SJCRH30 (cell line): Measurements from ENCODE around the gene TNP1. TPM values are rescaled to one million over a fixed set of nuclear protein-coding genes. Genes with fewer than 3 reads are reported as not detected.

Experiments used
- DNase-seq, 2 experiments: peaks; one replicate each; pipeline ENCODE4 v3.0.0-alpha.2; 2015 to 2020
- H3K27ac ChIP-seq: fragments of 250-450 bp; sonication (Bioruptor Pico); 2 replicates; pipeline ENCODE4 v1.5.1; 2020; ENCODE audit warnings: mild to moderate bottlenecking, moderate library complexity
- H3K27me3 ChIP-seq: fragments of 250-450 bp; sonication (Bioruptor Pico); 2 replicates; pipeline ENCODE4 v1.5.1; 2020; ENCODE audit warnings: mild to moderate bottlenecking, moderate library complexity
- H3K36me3 ChIP-seq: fragments of 250-450 bp; sonication (Bioruptor Pico); 2 replicates; pipeline ENCODE4 v1.5.1; 2020; ENCODE audit warnings: mild to moderate bottlenecking, moderate library complexity
- H3K4me1 ChIP-seq: fragments of 250-450 bp; sonication (Bioruptor Pico); 2 replicates; pipeline ENCODE4 v1.5.1; 2020; ENCODE audit warnings: mild to moderate bottlenecking, moderate library complexity
- H3K4me3 ChIP-seq: fragments of 250-450 bp; sonication (Bioruptor Pico); 2 replicates; pipeline ENCODE4 v1.5.1; 2020; ENCODE audit warnings: mild to moderate bottlenecking, moderate library complexity
- H3K9me3 ChIP-seq: fragments of 250-450 bp; sonication (Bioruptor Pico); replicated peaks from 2 replicates; pipeline ENCODE4 v1.5.1; 2020; ENCODE audit warnings: mild to moderate bottlenecking, moderate library complexity
- total RNA-seq: library from RNA; depleted of rRNA; stranded (reverse); fragments of >200 nt; shearing (Covaris generic); gene quantifications from 2 replicates; pipeline ENCODE4 v1.2.3, GENCODE V29; 2014; rRNA removed

The TNP1 gene, protein sequence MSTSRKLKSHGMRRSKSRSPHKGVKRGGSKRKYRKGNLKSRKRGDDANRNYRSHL
- total RNA-seq, result not detected in 2 replicates

DNA sequence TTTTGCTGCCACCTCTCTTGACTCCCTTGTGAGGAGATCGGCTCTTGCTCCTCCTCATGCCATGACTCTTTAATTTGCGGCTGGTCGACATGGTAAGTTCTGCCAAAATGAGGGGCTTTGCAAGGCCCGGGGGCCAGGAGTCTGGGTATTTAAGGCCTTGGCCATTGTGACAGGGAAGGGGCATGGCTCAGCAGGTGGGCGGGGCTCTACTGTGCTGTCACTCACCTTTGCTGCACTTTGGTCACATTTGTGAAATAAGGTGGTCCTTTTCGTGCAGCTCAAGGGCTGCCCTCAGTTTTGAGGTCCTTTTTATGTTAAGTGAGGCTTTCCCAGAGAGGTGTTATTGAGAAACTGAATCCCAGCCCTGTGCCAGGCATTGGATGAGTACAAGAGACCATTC lies at the start of gene TNP1:
Gene TNP1 (minus strand): TSS at position 121 of the 400 bp plus-strand sequence. CDS start 30 bp downstream, at position 91.
- H3K4me3 ChIP-seq, result no peak within 1 kb of the TSS
- H3K4me1 ChIP-seq, result peaks cover 12% of the 10 kb centered on the region
- H3K27me3 ChIP-seq, result no peaks in the 10 kb centered on the region
- no peak within 1 kb of the TSS for H3K27ac ChIP-seq
- no peaks in the 10 kb centered on the region for H3K36me3 ChIP-seq
- DNase-seq, result no peak
- H3K9me3 ChIP-seq, result no peaks in the 10 kb centered on the region

DNA sequence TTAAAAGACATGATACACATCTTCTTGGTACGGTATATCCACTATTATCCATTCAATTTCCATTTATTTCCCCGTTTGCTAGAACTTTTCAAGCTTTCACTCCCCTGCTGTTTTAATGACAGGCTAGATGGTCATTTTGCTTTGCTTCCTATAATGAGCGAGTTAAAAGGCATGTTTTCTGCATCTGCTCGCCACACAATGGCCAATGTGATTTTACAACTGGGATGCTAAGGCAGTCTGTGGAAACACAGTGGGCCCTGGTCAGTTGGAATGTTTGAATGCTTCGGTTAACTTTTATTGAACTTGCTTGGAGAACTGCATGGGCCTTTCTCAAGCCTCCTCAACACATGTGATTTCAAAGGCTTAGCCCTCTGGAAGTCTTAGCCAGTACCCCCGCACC lies 48.4 kb upstream of the TNP1 start:
- Histone ChIP-seq H3K9me3 (no peaks in the 10 kb centered on the region), H3K4me1 (no peaks in the 10 kb centered on the region), H3K27me3 (no peaks in the 10 kb centered on the region), H3K4me3 (no peak overlapping the region), H3K36me3 (no peaks in the 10 kb centered on the region), H3K27ac (no peak overlapping the region)
- DNase-seq, result no peak

DNA sequence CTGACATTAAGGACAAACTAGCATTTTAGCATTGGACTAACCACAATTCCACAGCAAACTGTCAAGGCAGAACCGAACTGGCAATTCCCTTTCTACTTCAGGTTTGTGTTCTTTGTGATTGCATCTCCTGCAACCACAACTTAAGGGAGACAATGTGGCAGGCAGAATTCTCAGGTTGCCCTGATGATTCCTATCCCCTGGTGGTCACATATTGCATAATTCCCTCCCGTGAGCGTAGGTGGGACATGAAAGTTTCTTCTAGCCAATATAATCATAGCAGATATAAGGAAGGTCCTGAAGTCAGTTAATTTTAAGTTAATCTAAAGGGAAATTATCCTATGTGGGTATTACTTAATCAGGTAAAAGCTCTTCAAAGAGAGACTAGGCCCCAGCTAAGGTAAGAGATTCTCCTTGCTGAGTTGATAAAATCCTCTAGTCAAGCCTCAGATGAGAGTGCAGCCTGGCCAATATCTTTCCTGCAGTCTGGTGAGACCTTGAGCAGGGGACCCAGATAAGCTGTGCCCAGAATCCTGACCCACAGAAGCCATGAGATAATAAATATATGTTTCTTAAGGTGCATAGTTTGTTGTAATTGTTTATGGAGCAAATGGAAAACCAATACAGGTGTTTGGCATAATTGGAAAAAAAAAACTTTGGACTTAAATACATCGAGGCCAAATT lies 45.9 kb upstream of the TNP1 start:
- no peak for DNase-seq
- Histone ChIP-seq H3K4me3 (no peak overlapping the region), H3K9me3 (no peaks in the 10 kb centered on the region; the same call in none of the 2 replicates), H3K27me3 (no peaks in the 10 kb centered on the region), H3K4me1 (no peaks in the 10 kb centered on the region), H3K27ac (no peak overlapping the region), H3K36me3 (no peaks in the 10 kb centered on the region)

DNA sequence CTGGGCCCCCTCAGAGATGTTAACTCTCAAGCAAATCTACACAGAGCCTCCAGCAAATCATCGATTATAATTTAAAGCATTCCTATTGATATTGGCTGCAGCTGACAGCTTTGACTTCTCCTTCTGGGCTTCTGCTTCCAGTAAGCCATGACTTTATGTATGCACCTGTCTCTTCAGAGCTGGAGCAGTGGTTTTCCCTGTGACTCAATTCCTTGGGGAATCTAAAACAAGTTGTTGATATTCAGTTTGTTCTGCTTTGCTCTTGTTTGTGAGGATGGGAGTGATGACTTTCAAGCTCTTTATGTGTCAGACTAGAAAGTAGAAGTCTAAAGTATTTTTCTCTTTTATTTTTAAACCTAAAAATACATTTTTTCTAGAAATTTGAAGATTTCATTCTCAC lies 45.1 kb upstream of the TNP1 start:
- Histone ChIP-seq H3K9me3 (no peaks in the 10 kb centered on the region; the same call in none of the 2 replicates), H3K27me3 (no peaks in the 10 kb centered on the region), H3K4me3 (no peak overlapping the region), H3K36me3 (no peaks in the 10 kb centered on the region), H3K4me1 (no peaks in the 10 kb centered on the region), H3K27ac (no peak overlapping the region)
- peak in 1 of 2 experiments; percentile 30 for DNase-seq

DNA sequence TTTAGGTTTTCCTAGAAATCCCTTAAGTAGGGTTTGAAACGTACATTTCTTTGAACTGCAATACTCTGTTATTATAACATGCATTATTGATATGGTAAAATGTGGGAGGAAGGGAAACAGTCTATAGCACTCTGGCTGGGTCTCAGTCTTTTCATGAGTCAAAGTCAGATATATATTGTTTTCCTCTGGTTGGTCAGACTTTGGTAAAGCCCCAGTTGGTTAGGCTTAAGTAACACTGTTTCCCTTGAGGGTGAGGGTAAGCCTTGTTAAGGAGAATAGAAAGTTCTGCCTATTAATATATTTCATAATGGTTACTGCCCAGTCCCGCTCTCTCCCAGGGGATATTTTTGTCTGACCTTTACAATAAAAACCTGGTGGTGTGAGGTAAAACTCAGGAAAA lies 44.7 kb upstream of the TNP1 start:
- H3K27me3 ChIP-seq, result no peaks in the 10 kb centered on the region
- no peak overlapping the region for H3K27ac ChIP-seq
- H3K4me3 ChIP-seq, result no peak overlapping the region
- no peaks in the 10 kb centered on the region for H3K4me1 ChIP-seq
- H3K9me3 ChIP-seq, result no peaks in the 10 kb centered on the region; the same call in none of the 2 replicates
- H3K36me3 ChIP-seq, result no peaks in the 10 kb centered on the region
- DNase-seq, result no peak

DNA sequence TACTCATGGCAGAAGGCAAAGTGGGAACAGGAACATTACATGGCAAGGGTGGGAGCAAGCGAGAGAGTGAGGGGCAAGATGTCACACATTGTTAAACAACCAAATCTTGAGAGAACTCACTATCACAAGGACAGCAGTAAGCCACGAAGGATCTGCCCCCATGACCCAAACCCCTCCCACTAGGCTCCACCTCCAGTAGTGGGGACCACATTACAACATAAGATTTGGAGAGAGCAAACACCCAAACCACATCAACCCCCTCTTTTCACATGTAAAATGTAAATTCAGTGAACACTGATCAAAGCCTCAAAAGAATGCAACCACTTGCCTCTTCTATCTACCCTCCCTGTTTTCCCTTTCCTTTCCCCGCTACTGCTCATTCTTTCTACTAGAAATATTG lies 43.6 kb upstream of the TNP1 start:
- no peak for DNase-seq
- Histone ChIP-seq H3K36me3 (no peaks in the 10 kb centered on the region), H3K9me3 (no peaks in the 10 kb centered on the region; the same call in none of the 2 replicates)

DNA sequence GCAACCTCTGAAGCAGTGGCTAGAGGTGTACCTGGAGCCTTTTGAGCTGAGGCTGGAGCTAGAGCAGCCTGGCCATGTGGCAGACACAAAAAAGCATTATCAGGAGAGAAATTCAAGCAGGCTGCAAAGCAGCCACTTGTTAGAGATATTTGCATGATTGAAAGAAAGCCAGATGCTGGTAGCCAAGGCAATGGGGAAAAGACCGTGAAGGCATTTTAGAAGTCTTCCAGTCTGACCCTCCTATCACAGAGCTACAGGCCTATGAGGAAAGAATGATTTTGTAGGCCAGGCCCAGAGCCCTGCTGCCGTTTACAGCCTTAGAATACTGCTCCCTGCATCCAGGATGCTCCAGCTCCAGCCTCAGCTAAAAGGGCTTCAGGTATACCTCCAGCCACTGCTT lies 41.4 kb upstream of the TNP1 start:
- DNase-seq, result no peak
- Histone ChIP-seq H3K27ac (no peak overlapping the region), H3K9me3 (no peaks in the 10 kb centered on the region; the same call in none of the 2 replicates), H3K27me3 (no peaks in the 10 kb centered on the region), H3K4me3 (no peak overlapping the region), H3K4me1 (no peaks in the 10 kb centered on the region), H3K36me3 (no peaks in the 10 kb centered on the region)

More for the DNA sequence above, 43.6 kb upstream of the TNP1 start:
- no peaks in the 10 kb centered on the region for H3K4me1 ChIP-seq
- H3K27ac ChIP-seq, result no peak overlapping the region
- no peaks in the 10 kb centered on the region for H3K27me3 ChIP-seq
- H3K4me3 ChIP-seq, result no peak overlapping the region

DNA sequence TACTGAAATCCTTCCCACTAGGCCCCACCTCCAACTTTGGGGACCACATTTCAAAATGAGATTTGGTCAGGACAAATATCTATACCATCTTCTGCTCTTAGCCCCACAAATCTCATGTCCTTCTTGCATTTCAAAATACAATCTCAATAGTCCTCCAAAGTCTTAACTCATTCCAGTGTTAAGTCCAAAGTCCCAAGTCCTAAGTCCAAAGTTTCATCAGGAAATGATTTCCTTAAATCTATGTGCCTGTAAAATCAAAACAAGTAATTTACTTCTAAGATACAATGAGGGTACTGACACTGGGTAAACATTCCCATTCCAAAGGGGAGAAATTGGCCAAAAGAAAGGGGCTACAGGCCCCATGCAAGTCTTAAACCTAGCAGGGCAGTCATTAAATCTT lies 40.5 kb upstream of the TNP1 start:
- no peaks in the 10 kb centered on the region for H3K27me3 ChIP-seq
- H3K4me3 ChIP-seq, result no peak overlapping the region
- H3K36me3 ChIP-seq, result no peaks in the 10 kb centered on the region
- H3K9me3 ChIP-seq, result no peaks in the 10 kb centered on the region; the same call in none of the 2 replicates
- no peak for DNase-seq
- H3K27ac ChIP-seq, result no peak overlapping the region
- no peaks in the 10 kb centered on the region for H3K4me1 ChIP-seq

DNA sequence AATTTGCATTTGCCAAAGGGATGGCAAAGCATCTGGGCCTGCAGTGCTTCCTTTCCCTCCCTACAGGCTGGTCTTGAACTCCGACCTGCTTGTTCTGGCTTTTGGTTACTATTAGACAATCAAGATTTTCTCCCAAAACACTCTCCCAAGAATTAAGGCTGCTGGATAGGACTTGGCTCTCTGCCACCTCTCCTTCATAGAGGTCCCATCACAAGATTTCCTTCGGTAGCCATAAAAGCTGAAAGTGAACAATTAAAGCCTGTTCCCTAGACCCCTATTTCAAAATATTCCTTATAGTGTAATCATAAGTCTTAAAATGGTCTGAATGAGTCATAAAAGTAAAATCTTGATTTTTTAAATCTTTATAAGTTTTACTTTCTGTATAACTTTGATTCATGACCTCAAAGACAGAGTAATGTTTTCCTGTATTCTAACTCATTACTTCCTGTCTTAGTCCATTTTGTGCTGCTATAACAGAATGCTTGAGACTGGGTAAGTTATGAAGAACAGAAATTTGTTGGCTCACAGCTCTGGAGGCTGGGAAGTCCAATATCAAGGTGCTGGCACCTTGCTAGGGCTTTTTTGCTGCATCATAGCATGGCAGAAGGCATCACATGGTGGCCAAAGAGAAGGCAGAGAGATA lies 37.8 kb upstream of the TNP1 start:
- no peak overlapping the region for H3K4me3 ChIP-seq
- no peak for DNase-seq
- no peaks in the 10 kb centered on the region for H3K36me3 ChIP-seq
- H3K27me3 ChIP-seq, result no peaks in the 10 kb centered on the region
- no peaks in the 10 kb centered on the region; the same call in none of the 2 replicates for H3K9me3 ChIP-seq
- H3K27ac ChIP-seq, result no peak overlapping the region
- no peaks in the 10 kb centered on the region for H3K4me1 ChIP-seq

DNA sequence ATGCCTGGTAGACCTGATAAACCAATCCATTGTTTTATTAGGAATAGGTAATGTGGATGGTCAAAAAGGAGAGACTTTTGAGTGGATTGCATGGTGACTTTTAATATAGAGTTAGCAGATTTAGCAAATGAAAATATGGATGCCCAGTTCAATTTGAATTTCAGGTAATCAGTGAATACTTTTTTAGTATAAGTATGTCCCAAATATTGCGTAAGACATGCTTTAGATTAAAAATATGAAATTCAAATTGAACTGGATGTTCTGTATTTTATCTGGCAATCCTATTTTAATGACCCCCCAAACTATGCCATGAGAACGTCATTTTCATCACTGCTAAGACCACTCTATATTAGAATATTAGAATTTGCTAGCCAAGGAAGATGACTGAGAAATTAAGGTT lies 30.3 kb upstream of the TNP1 start:
- Histone ChIP-seq H3K4me1 (no peaks in the 10 kb centered on the region), H3K36me3 (no peaks in the 10 kb centered on the region), H3K4me3 (no peak overlapping the region), H3K27me3 (no peaks in the 10 kb centered on the region), H3K9me3 (no peaks in the 10 kb centered on the region), H3K27ac (no peak overlapping the region)
- no peak for DNase-seq

DNA sequence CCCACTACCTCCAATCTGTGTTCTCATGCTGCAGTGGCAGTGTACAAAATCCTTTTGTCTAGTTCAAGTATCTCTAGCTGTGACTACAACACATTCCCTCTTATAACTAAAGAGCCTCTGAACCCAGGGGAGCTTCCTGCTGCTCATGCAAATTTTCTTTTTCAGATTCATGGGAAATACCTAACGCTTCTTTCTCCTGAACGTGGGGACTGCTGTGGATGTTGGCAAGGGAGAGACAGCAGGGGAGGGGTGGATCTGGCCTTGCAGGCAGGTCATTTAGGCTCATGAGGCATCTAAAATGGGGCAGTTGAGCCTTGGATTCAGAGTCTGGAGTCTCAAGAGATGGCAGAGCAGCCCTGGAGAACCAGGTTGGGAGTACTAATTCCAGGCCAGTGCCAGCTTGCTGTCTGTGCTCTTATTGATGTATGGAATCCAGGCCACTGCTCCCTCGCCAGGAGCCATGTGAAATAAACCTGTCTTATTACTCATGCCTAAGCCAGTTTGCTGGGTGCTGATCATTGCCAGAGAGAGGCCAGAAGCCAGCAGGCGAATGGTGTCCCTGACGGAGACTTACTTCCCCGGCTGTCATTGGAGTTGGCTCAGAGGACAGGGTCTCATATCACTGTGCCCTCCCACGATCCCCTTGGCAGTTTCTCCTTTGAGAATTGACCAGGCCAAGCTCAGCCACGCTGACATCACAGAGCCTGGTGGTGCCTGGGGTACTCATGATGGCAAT lies 29.2 kb upstream of the TNP1 start:
- no peaks in the 10 kb centered on the region for H3K27me3 ChIP-seq
- no peak overlapping the region for H3K27ac ChIP-seq
- no peak overlapping the region for H3K4me3 ChIP-seq
- no peak for DNase-seq
- H3K9me3 ChIP-seq, result no peaks in the 10 kb centered on the region
- peaks cover 7% of the 10 kb centered on the region; the same call in 1 of the 2 replicates for H3K4me1 ChIP-seq
- H3K36me3 ChIP-seq, result no peaks in the 10 kb centered on the region

DNA sequence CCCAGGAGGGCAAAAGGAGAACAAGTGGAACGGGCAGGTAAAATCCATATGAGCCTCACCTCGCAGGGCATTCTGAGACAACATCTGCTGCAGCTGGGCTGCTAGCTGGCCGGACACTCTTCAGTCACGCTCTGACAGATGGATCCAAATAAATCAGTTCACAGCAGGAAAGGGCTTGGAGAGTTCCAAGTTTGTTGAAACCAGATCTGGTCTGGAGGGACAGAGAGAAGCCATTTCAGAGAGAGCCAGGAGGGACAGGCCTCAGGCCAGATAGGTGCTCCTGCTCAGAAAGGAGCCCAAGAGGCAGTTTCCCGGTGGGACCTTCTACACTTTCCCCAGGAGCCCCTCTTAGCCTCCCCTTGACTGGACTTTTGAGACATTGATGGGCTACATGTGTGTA lies 28.2 kb upstream of the TNP1 start:
- Histone ChIP-seq H3K27me3 (no peaks in the 10 kb centered on the region), H3K27ac (no peak overlapping the region), H3K4me3 (no peak overlapping the region), H3K4me1 (peaks cover 7% of the 10 kb centered on the region; the same call in 1 of the 2 replicates), H3K9me3 (no peaks in the 10 kb centered on the region), H3K36me3 (no peaks in the 10 kb centered on the region)
- no peak for DNase-seq

DNA sequence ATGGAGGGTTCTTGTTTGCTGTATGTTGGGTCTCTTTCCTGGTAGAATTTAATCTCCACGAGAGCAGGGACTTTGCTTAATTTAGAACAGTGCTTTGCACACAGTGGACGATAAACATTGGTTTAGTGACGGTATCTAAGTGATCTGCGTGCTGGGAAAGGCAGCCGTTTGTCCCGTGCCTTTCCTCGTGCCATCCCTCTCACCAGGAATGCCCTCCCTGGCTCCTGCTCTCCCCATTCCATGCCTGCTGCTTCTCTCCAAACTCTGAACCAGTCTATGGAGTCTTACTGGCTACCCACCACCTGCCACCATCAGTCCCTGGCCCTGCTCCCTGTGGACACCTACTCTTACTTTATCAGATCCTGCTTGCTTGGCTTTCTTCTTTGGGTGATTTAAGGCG lies 27.3 kb upstream of the TNP1 start:
- peak; percentile 14 to 35 for DNase-seq
- Histone ChIP-seq H3K4me1 (peaks cover 7% of the 10 kb centered on the region; the same call in 1 of the 2 replicates), H3K27me3 (no peaks in the 10 kb centered on the region), H3K4me3 (no peak overlapping the region), H3K36me3 (no peaks in the 10 kb centered on the region), H3K9me3 (no peaks in the 10 kb centered on the region), H3K27ac (no peak overlapping the region)

DNA sequence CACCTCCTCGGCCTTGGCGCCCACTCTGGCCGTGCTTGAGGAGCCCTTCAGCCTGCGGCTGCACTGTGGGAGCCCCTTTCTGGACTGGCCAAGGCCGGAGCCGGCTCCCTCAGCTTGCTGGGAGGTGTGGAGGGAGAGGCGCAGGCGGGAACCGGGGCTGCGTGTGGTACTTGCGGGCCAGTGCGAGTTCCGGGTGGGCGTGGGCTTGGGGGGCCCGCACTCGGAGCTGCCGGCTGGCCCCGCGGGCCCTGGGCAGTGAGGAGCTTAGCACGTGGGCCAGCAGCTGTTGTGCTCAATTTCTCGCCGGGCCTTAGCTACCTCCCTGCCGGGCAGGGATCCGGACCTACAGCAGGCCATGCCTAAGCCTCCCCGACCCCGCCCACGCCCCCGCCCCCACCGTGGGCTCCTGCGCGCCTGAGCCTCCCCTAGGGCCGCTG lies 25.3 kb upstream of the TNP1 start:
- Histone ChIP-seq H3K4me1 (peaks cover 17% of the 10 kb centered on the region), H3K27me3 (no peaks in the 10 kb centered on the region), H3K36me3 (no peaks in the 10 kb centered on the region), H3K4me3 (no peak overlapping the region), H3K9me3 (no peaks in the 10 kb centered on the region), H3K27ac (peak overlapping the region; percentile 55; the same call in 1 of the 2 replicates)
- peak; percentile 71 to 79 for DNase-seq

DNA sequence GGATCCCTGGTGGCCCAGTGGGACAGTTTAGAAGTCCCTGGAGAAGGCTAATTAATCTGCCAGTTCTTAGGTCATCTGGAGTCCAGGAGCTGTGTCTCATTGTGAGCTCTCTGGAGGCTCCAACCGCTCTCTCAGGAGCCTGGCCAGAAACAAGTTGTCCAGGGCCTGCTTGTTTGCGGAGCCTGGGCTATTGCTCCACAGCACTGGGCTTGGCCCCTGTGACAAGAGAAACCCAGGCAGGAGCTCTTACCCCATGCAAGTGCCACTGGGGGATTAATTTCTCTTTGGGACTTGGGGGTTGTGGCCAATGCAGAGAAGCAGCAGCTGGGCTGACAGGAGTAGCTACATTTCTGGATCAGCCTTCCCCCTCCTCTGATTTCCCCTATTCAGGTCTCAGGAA lies 24.5 kb upstream of the TNP1 start:
- Histone ChIP-seq H3K36me3 (no peaks in the 10 kb centered on the region), H3K4me3 (no peak overlapping the region), H3K4me1 (peaks cover 20% of the 10 kb centered on the region), H3K9me3 (no peaks in the 10 kb centered on the region), H3K27ac (no peak overlapping the region), H3K27me3 (no peaks in the 10 kb centered on the region)
- no peak for DNase-seq
